Neutrophil (primary cell): Measurements from ENCODE around the gene DNAI1.
"Not testable (repeated sequence)": the region's sequence is repeated elsewhere in the genome, so short reads cannot be mapped to it uniquely, and the experiment has no call there.

ENCODE experiments used
- H3K27ac ChIP-seq: fragments of 200-600 bp; sonication (generic); 2 replicates; pipeline ENCODE4 v1.5.1; 2016; ENCODE audit warnings: mild to moderate bottlenecking, moderate library complexity
- H3K27me3 ChIP-seq: fragments of 200-600 bp; sonication (generic); 2 replicates; pipeline ENCODE4 v1.6.0; 2016; ENCODE audit warnings: mild to moderate bottlenecking
- H3K36me3 ChIP-seq: fragments of 200-600 bp; sonication (generic); 2 replicates; pipeline ENCODE4 v1.5.1; 2017
- H3K4me1 ChIP-seq, 2 experiments: fragments of 200-600 bp in 1 of 2; sonication (generic) in 1 of 2; 1 replicate in 1 of 2; 2 replicates in 1 of 2; pipeline versions ENCODE4 v1.5.1 to v1.6.1; 2013 to 2016; ENCODE audit warnings: low read depth in 1 of 2, low read length in 1 of 2, mild to moderate bottlenecking in 1 of 2, moderate library complexity in 1 of 2; ENCODE audit not compliant: control insufficient read depth in 1 of 2, insufficient read depth in 1 of 2
- H3K4me3 ChIP-seq, 2 experiments: fragments of 200-600 bp in 1 of 2; sonication (generic) in 1 of 2; 1 replicate in 1 of 2; 2 replicates in 1 of 2; pipeline ENCODE4 v1.5.1; 2013 to 2016; ENCODE audit warnings: low read depth in 1 of 2, low read length in 1 of 2, mild to moderate bottlenecking in 1 of 2, moderate library complexity in 1 of 2
- H3K9me3 ChIP-seq: fragments of 200-600 bp; sonication (generic); 2 replicates; pipeline ENCODE4 v1.5.1; 2016
- TF ChIP-seq, protein P1 (sequence below): fragments of 200-600 bp; sonication (generic); IDR thresholded peaks from 2 replicates; pipeline ENCODE4 v1.5.1; 2016; ENCODE audit warnings: antibody characterized with exemption

Gene DNAI1

DNA sequence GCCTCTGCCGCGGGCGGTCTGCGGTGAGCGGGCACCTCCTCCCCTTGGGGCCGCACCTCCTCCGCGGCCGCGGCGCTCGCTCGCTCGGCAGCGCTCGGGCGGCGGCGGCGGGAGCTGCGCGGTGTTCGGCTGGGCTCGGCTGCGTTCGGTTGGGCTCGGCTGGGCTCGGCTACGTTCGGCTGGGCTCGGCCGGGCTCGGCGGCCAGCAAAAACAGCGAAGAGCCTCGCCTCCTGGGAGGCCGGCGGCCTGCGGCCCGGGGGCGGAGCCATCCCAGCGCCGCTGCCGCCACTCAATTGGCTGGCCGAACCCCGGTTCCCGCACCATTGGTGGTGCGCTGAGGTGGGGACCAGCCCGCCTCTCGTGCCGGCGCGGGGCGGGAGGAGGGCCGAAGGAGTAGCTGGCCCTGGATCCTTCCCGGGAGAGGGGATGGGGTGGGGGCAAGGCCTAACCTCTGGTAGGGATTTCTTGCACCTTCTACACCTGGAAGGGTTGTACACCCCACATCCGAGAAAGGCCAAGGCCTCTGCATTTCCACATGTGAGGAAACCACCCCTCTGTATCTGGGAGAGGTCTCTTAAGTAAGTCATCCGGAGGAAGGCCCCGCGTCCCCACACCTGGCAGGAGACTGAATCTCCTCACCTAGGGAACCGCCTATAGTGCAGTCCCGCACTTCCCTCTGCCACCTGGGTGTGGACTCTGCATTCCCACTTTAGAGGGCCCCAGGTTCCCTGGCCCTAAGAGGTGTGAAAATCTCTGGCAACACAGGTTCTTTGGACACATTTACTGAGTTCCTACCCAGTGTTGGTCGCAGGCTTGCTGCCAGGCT is 64.6 kb downstream of the DNAI1 start, which contains the start of gene ENHO:
ENHO (minus strand) TSS at position 20 of the 827 bp plus-strand sequence. CDS start 1,295 bp downstream, outside the sequence.
- TF ChIP-seq, protein P1, sequence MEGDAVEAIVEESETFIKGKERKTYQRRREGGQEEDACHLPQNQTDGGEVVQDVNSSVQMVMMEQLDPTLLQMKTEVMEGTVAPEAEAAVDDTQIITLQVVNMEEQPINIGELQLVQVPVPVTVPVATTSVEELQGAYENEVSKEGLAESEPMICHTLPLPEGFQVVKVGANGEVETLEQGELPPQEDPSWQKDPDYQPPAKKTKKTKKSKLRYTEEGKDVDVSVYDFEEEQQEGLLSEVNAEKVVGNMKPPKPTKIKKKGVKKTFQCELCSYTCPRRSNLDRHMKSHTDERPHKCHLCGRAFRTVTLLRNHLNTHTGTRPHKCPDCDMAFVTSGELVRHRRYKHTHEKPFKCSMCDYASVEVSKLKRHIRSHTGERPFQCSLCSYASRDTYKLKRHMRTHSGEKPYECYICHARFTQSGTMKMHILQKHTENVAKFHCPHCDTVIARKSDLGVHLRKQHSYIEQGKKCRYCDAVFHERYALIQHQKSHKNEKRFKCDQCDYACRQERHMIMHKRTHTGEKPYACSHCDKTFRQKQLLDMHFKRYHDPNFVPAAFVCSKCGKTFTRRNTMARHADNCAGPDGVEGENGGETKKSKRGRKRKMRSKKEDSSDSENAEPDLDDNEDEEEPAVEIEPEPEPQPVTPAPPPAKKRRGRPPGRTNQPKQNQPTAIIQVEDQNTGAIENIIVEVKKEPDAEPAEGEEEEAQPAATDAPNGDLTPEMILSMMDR: peak; percentile 59
- no peaks in the 10 kb centered on the region for H3K9me3 ChIP-seq
- peaks cover 71% of the 10 kb centered on the region for H3K27me3 ChIP-seq
- H3K36me3 ChIP-seq: no peaks in the 10 kb centered on the region
- H3K4me1 ChIP-seq: peaks cover 3 to 11% of the 10 kb centered on the region in 2 experiments
- peak within 1 kb of the TSS; percentile 10 for H3K27ac ChIP-seq
- peak within 1 kb of the TSS; percentile 28 to 56 for H3K4me3 ChIP-seq

DNA sequence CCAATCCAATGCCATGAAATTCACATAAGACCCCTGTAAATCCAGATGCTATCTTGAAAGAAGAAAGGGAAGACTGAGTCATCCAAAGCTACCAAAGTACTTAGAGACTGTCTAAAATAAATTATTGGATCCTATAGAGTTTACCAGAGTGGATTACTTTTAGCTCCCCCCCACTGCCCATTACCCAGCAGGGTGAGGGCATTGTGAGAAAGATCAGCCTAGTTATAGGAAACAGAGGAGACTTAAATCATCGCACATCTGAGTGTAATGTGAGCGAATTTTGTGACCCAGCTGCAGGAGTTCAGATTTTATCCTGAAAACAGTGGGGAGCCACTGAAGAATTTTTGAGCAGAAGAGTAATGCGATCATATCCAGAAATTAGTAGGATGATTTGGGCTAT is 65.7 kb downstream of the DNAI1 start:
- TF ChIP-seq, protein P1: no peak
- no peaks in the 10 kb centered on the region for H3K36me3 ChIP-seq
- H3K4me1 ChIP-seq: peaks cover 3 to 11% of the 10 kb centered on the region in 2 experiments
- H3K27me3 ChIP-seq: peaks cover 67% of the 10 kb centered on the region
- no peaks in the 10 kb centered on the region for H3K9me3 ChIP-seq
- no peak overlapping the region for H3K27ac ChIP-seq
- H3K4me3 ChIP-seq: no peak overlapping the region

DNA sequence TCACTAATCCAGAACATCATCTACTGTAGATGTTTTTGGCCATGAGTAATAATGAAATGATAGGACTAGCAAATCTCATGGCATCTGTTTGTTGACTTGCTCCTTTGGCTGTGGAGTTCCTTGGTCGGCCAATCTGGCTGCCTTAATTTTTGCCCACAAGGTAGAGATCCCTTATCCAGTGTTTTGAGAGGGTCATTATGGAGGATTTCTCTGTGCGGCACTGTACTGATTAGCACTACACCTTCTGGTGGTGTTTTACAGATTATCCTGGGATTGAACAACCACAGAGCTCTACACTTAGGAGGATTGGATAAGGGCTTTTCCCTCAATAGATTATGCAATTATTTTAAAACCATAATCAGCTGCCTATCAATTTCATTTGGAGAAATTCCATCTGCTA is 67.4 kb downstream of the DNAI1 start:
- H3K27me3 ChIP-seq: peaks cover 63% of the 10 kb centered on the region
- no peak overlapping the region for H3K27ac ChIP-seq
- no peaks in the 10 kb centered on the region for H3K9me3 ChIP-seq
- peaks cover 3 to 11% of the 10 kb centered on the region in 2 experiments for H3K4me1 ChIP-seq
- H3K4me3 ChIP-seq: no peak overlapping the region
- no peaks in the 10 kb centered on the region for H3K36me3 ChIP-seq
- TF ChIP-seq, protein P1: no peak

DNA sequence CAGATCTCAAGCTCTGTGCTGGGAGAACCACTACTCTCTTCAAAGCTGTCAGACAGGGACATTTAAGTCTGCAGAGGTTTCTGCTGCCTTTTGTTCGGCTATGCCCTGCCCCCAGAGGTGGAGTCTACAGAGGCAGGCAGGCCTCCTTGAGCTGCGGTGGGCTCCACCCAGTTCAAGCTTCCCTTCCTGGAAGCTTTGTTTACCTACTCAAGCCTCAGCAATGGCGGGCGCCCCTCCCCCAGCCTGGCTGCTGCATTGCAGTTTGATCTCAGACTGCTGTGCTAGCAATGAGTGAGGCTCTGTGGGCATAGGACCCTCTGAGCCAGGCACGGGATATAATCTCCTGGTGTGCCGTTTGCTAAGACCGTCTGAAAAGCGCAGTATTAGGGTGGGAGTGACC is 73.4 kb downstream of the DNAI1 start:
- H3K4me3 ChIP-seq, H3K36me3 ChIP-seq, H3K27ac ChIP-seq, H3K4me1 ChIP-seq, H3K9me3 ChIP-seq: not testable (repeated sequence)
- peaks cover 62% of the 10 kb centered on the region for H3K27me3 ChIP-seq

DNA sequence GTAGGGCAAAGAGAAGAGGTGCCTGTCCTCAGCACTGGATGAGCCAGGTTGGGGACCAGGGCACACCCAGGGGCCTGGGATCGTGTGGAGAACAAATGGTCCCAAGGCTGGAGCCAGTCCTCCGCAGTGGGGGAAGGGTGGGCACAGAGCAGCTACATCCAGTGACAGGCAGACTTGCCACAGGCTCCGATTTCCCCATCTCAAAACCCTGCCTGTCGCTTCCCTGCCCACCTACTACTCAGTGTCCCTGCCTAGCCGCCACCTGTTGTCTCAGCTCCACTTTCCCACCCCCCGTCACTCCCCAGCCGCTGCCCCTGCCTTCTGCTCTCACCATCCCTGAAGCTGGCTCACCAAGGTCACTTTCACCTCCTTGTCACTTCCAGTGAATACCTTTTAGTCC is 78.1 kb downstream of the DNAI1 start:
- Histone ChIP-seq H3K36me3 (no peaks in the 10 kb centered on the region), H3K9me3 (no peaks in the 10 kb centered on the region), H3K4me3 (no peak overlapping the region), H3K27me3 (peaks cover 54% of the 10 kb centered on the region), H3K27ac (no peak overlapping the region), H3K4me1 (no peaks in the 10 kb centered on the region)
- TF ChIP-seq, protein P1: no peak

DNA sequence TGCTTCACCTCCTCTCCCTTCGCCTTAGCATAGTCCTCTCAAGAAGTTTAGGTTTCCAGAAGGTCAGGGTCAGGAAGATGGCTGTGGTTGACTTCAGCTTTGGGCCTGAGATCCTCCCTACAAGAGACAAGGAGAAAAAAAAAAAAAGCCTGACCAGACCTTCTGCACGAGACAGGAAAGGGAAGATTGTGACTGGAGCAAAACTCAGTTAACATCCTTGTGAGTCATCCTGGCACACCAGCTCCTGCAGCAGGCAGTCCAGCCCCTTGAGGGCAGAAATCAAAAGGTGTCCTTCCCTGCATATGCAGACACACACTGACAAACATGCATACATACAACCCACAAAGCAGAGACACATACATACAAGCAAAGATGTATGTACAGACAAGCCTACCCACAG is 82.2 kb downstream of the DNAI1 start:
- H3K4me3 ChIP-seq: no peak overlapping the region
- H3K36me3 ChIP-seq: no peaks in the 10 kb centered on the region
- no peaks in the 10 kb centered on the region for H3K9me3 ChIP-seq
- no peaks in the 10 kb centered on the region for H3K4me1 ChIP-seq
- no peak overlapping the region for H3K27ac ChIP-seq
- peaks cover 45% of the 10 kb centered on the region for H3K27me3 ChIP-seq
- TF ChIP-seq, protein P1: no peak
